Left forelimb (tissue), 1 donor: Measurements from ENCODE around the gene NDUFB8.
A peak's percentile ranks its signal among the peaks of the same experiment; 100 is the strongest.
"Not testable (repeated sequence)": the region's sequence is repeated elsewhere in the genome, so short reads cannot be mapped to it uniquely, and the experiment has no call there.

ENCODE experiments used
- DNase-seq: peaks from one replicate; pipeline ENCODE4 v3.0.0-alpha.2; 2018; ENCODE audit warnings: low spot score

The NDUFB8 gene

DNA sequence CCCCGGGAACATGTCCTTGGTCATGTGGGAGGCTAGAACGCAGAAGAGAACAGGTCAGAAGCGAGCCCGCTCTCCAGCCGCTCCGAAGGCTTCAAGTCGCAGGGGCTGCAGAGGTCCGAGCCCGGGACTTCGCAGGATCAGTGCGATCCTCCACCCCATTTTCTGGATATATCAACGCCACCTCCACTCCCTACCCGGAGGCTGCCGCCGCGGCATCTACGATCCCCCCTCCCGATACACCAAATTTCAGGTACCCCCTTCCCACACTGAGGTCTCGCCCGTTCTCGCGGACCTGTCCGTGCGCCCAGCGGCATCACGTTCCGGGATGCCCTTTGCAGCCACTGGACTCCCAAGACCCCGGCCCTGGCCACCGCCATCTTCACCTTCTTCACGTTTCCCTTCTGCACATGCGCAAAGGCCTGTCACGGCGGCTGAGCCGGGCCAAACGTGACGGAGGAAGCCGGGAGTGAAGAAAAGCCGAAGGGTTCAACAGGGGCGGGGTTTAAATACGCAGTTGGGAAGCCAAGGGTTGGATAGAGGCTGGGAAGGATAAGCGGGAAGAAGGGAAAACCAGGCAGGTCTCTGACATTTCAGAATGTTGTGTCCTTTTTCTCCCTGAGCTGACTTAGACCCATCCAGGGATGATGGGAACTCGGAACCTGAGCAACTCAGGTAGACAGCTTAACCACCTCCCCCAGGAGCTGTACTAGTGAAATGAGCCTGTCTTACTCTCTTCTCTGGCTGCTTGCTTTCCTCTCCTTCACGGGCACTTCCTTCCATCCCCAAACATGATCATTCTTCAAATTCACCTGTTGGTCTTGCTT, at the start of gene NDUFB8:
TSS of gene NDUFB8 (minus strand) at position 397 of the 824 bp plus-strand sequence. CDS start at position 377, 20 bp downstream.
- peak; percentile 92 for DNase-seq

DNA sequence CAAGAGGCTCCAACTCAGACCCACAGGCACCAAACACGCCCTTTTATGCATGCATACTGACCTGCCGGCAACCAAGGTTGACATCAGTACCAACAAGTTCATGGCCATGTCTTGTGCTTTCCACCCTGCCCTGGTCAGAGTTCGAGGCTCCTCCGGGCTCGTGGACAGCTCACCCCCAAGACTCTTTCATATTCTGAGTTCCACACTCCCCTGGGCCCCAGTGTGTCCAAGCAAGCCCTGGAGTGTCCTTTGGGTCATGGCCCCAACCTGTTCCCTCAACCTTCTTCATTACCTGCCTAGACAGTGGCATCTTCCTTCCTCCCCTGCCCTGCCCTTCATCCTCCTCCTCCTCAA, 46.6 kb upstream of the NDUFB8 start:
- DNase-seq, result no peak

DNA sequence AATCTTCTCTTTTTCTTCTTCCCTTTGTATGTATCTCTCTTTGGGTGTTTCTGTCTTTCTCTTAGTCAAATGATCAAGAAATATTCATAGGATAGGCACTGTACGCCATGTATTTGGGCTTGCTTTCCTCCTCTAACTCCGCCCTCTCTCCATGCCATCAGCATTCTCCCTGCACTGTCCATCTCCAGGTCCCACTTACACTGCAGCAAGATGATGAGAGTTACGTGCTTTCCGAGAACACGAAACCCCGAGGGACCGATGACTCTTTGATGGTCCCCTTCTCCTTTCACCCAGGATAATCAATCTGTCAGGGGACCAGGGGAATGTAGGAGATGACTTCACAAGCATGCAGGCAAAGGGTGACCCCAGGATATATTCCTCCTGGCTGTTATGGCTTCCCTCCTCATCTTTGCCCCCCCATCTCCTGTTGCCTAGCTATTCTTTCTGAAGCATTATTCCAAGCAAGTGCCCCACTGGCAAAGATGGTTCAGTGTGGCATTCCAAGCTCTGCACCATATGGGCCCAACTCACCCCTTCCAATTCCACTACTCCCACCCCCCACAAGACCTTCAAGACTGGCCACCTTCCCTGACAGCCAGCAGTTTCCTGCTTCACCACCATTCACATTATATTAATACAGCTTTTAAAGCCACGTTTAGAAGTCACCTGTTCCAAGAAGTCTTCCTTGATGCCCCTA, 46.1 kb upstream of the NDUFB8 start:
- no peak for DNase-seq

DNA sequence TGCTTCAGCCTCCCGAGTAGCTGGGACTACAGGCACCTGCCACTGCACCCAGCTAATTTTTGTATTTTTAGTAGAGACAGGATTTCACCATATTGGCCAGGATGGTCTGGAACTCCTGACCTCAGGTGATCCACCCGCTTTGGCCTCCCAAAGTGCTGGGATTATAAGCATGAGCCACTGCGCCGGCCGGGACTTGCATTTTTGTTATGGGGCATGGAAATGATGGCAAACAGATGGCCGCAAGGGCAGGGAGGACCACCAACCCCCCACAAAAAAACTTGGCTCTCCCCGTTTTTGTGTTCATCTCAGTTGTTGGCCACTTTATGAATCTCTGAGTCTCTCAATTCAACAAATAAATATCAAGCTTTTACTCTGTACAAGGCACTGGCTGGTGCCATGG, 45.5 kb upstream of the NDUFB8 start:
- DNase-seq, result not testable (repeated sequence)

DNA sequence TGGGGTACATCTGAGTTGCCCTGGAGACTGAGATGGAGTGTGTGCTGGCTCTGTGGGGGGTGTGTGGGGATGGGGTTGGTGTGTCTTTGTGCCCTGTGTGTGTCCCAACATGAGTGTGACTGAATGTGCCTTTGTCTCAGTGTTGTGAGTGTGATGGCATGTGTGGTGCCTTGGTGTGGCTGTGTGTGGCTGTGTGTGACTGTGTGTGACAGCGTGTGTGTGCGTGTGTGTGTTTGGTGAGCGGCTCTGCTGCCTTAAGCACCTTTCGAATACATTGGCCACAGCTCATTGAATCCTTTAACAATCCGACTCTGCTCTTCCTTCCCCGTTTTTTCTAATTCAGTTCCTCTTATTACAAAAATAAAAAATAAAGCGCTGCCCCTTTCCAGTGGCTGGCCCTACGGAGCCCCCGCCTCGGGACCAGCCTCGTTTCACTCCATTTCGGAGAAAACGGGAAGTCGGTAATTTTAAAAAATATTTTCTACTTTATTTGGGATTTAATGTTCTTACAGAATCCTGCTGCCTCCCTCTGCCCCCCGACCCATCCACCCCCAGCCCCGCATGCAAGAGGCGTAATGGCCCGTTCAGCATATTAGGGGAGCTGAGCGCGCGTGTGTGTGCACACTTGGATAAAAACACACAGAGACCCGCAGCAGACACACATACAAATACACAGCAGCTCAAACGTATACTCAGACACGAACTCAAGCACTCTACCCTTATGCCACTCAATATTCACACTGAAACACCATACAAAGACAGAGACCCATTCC, 41.6 kb upstream of the NDUFB8 start:
- DNase-seq, result no peak

DNA sequence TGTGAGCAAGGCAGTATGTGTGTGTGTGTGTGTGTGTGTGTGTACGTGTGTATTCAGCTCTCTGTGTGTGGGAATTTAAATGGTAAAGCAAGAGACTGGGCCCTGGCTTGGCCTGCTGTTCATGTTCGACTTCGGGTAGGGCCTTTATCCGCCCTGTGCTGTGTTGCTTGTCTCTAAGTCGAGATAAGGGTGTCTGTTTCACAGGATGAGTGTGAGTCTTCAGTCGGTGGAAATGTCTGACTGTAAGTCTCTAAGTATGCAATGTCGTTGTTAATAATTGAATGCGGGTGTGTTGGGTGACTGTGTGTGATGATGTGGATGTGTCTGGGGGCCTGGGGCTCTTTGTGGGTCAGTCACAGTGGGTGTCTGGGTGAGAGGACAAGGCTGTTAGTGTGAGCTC, 40.8 kb upstream of the NDUFB8 start:
- DNase-seq, result no peak

DNA sequence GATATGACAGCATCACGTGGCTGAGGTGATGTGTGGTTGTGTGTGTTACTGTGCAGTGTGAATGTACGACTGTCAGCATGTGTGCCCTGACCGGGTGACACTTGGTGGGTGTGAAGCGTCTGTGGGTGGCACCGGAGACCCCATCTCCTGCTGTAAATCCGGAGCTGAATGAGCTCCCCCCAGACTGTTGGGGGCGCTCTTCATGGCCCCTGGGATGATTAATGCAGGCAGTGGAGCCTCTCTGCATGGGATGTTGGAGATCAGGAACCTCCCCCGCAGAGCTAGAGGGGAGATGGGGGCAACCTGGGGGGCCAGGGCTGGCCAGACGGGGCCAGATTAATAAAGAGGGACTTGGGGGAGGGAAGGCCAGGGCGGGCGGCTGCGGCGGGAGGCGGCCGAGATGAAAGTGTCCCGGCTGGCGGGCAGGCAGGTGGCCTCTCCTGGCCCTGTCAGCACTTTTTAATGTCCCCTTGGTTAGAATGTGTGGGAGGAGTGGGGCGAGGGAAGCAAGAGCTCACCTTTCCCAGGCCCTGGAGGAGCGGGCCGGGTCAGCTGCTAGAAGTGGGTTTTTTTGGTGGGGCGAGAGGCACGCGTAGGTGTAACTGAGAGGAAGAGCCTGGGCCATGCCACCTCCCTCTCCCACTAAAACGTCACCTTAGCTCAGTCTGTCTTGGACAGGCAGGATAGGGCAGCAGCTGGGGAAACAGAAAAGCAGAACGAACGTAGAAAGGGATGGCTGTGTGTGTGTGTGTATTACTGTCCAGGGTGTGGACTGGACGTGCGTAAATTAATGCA, 40.2 kb upstream of the NDUFB8 start:
- no peak for DNase-seq

DNA sequence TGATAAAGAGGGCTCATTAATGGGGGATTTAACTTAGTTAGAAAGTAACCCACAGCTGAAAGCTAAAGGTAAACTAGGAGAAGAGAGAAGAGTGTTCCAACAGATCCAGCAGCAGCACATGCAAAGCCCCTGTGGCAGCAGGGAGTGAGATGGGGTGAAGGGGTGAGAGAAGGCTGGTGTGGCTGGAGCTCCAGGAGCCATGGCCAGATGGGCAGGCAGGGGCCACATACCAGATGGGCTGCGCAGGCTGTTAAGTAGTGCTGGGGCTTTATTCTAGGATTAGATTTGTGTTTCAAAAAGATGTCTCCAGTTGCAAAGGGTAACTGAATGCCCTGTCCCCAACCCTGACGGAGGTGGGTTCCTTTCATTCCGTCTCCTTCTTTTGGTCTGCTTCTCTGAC, 39.2 kb upstream of the NDUFB8 start:
- DNase-seq, result no peak

DNA sequence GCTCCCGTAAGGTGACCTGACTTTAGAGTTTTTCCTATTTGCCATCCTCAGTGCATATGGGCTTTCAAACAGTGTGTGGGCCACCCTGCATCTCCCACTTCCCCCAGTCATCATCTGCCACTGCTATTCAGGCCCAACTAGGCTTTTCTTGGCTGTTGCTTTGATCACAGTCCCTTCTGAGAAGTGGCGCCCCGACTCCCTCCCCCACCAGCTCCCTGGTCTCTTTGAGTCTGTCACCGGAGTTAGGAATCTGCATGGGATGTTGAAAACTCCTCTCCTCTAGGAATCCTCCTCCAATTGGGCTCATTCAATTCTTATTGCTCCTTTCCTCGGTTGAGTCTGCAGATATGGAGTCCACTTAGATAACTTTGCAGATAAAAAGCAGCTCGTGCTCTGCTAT, 38.2 kb upstream of the NDUFB8 start:
- no peak for DNase-seq

DNA sequence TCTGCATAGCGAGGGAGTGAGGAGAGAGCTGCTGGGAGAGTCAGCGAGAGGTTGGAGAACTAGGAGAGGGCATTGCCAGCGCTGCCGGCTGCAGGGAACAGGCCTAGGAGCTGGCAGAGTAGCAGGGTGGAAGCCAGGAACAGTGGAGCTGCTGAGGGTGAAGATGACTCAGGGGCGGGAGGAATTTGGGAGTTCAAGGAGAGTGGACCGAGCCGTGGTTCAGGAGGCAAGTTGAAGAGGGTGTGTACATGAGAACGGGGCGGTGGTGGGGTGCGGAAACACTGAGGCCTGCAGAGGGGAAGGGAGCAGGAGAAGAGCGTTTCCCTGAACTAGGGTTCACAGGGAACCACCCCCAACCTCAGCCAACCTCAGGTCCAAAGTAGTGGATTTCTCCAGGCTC, 37.6 kb upstream of the NDUFB8 start:
- no peak for DNase-seq

DNA sequence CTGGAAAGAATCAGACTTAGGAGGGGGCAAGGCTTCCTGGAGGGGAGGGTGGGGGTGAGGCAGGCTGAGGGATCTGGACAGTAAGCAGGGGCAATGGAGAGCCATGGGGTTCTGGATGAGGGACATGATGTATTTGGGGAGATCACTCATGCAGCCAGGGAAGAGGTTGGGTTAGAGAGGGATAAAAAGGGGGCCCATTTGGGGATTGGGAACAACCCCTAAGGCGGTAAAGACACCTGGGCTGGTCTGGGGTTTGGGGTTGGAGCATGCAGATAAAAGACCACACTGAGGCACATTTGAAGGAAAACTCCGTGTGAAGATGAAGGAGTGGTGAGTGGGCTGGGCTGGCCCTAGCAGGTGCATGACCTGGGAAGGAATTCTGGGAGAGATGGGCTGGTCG, 36.9 kb upstream of the NDUFB8 start:
- no peak for DNase-seq

DNA sequence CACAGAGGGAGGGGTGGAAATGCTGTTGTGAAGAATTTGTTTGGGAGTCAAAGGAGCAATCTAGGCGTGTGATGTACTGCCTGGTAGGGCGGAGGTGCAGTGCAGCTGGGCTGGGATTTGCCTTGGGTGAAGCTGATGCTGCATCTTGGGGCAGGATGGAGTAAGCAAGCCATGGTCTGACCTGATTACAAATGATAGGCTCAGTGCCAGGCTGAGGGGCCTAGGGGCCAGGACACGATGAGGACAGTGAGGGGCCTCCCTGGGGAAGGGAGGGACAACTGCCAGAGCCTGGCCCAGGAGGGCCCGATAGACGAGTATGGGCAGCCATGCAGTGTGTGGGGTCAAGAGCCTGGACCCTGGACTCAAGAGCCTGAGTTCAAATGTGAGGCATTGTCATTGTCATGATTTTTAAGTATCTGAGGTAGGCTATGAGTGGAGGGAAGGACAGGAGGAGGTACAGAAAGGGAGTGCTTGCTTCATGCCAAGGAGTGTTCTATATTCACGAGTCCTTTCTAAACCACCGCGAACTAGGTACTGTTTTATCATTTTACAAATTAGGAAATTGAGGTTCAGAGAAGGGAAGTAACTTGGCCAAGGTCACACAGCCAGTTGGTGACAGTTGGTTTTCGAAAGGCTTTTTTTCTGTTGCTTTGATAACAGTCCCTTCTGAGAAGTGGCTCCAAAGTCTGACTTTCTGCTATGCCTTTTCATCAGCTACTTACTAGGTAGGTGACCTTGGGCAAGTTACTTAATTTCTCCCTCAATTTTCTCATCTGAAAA, 35.7 kb upstream of the NDUFB8 start:
- no peak for DNase-seq

DNA sequence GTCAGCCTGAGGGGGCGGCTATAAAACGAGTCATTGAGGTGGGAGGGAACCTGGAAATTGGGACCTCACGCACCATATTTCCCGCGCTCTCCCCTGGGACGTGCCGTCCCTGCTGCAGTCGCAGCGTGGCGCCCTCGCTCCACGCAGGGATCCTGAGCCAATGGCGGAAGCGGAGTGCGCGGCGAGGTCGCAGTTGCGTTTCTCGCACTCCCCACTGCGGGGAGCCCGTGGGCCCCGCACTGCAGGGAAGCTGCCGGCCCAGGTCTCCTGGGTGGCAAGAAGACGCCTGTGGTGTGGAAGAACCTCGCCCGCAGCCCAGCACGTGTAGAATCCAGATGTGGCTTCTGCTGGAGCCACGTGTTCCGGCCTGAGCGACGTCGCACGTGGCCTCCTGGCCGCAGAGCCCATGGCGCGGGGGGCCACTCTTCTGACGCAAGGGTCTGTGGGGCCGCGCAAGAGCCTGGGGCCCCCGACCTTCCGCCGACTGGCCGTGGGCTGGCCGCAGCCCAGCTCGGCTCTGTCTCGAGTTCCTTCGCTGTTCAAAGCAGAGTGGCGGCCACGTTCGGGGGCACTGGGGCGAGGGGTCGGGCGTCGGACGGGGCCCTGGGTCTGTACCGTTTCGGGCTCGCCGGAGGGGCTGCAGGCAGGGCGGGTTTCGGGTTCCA, 32.5 kb upstream of the NDUFB8 start:
- no peak for DNase-seq

DNA sequence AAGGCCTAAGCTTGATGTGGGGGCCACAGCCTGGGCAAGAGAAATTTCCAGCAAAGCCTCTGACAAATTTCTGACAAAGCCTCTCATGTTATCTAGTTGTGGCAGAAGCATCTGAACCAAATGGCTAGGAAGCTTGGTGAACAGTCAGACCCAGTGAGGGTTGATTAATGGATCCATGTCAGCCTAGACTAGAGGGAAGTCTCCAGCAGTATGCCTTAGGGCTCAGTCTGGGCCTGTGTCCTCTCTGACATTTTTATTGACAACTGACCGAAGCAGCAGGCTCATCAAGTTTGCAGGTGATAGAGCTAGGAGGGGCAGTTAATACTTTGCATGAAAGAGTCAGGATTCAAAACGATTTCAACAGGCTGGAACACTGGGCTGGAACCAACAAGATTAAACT, 31.3 kb upstream of the NDUFB8 start:
- no peak for DNase-seq

DNA sequence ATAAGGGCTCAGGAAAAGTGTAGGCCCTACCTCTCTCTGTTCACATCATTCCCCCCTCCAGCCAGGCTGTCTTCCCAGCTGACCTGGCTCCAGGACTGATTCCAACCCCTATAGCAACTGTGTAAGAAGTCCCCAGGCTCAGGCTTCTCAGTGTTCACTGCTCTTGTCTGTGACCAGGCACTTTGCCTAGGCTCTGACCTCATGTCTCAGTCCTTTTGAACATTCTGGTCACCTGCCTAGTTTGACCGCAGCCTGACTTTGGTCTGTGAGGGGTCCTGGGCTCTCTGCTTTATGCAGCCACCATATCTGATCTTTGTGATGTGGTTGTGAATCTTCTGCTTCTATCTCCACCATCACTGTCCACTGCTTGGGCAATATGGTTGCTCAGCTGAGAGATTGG, 30.6 kb upstream of the NDUFB8 start:
- DNase-seq, result no peak

DNA sequence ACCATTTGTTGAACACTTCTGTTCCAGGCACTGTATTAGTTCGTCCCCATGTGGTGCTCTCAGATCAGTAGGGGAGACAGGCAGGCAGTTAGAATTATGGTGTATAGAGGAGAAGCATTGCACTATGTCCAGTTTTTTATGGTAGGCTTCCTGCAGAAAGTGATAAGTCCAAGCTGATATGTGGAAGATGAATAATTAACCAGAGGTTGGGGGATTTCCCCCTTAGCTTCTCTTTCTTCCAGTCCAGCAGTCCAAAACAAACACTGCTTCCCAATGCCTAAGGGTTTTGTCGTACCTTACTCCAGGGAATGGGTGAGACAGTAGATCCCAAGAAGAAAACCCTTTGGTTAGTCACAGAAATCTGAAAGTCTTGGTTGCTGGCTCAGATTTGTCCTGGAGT, 25.2 kb upstream of the NDUFB8 start:
- DNase-seq, result no peak

DNA sequence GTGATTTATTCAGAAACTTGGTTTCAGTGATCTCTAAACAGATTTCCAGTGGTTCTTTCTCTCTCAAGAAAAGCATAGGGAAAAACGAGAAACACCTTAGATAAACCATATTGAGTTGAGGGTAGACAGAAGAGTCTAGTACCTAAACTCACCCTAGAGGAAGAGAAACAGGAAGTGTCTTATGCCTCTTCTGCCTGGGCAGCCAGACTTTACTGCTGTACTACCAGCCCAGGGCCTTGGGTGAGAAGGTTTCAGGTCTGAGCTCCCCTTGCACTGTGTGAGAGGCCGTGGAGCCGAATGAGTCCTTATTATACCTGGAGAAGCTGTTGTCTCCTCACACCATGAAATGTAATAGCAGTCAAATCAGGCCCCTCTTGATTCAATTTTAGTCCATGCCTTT, 24.3 kb upstream of the NDUFB8 start:
- no peak for DNase-seq

DNA sequence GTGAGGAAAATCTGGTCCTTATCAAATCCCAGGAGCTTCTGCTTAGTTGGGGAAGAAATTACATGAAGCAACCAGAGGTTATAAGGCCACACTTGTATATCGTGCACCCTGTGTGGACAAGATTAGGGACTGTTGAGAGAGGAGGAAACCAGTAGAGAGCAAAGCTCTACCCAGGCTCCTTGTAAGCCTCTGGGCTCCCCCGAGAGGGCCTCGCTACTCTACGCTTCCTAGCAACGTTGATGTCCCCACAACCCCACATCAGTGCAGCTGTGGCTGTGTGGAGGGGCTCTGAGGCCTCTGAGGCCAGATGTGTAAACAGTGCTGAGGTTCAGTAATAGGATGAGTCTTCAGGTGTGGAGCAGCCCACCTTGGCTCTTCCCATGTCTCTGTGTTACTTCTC, 22.1 kb upstream of the NDUFB8 start:
- no peak for DNase-seq

DNA sequence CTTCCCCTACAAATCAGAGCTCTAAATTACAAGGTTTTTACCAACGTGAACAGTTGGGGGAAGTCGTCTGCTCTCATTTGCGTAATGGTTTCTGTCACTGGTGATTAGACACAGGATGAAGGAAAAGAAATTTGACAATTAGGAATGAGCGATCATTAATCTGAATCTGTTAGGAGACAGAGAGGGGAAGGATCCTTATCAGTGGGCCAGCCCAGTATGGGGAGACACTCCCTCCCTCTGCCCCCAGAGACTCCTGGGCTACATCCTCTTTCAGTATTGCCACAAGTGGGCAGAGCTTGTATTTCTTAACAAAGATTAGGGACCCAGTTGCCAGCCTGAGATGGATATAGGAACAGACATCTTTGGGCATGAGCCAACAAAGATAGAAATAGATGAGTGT, 21.5 kb upstream of the NDUFB8 start:
- DNase-seq, result no peak

DNA sequence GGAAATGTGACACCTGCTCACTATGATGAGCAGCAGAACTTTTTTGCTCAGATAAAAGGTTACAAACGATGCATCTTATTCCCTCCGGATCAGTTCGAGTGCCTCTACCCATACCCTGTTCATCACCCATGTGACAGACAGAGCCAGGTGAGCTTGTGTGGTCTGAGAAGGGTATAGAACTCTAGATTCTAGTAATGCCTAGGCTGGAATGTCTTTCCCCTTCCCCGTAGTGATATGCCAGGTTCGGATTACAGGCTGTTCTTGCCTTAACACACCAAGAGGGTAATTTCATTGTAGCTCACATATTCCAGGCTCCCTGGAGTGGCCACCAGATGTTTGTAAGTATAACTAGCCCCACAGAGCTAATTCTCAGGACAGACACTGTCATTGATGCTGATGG, 15.3 kb upstream of the NDUFB8 start:
- DNase-seq, result no peak

DNA sequence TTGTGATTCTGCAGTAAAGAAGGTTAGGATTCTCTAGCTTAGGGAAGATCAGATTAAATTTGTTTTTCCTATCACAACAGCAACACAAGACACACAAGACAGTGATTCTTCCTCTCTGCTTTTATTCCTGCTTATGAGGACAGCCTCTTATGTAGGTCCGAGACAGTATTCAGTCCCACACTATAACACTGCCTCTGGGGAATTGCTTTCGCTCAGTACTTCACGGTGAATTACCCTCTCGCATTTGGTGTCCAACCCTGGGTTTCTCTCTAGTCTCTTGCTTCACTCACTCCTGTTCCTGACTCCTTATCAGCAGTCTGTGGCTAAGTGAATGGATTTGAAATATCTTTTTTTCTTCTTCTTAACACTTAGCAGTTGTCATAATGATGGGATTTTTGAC, 7.8 kb upstream of the NDUFB8 start:
- DNase-seq, result no peak
